Measurements from ENCODE around the gene UCN. TPM values are rescaled to one million over a fixed set of nuclear protein-coding genes. Genes with fewer than 3 reads are reported as not detected.

The UCN gene
- total RNA-seq, 1 experiment from 2014 or later, result 4.4 TPM

GRCh38 chr2:27264753-27265535 is 43.3 kb downstream of the UCN start:
- ATAC-seq (peak; percentile 82), DNase-seq (ENCODE audit: low read depth, low spot score) (no peak)
- POLR2A ChIA-PET, result no interaction called here
- in situ Hi-C loops (cut with HindIII; ENCODE audit: low pct_unique_long_range_greater_than_20kb, low sequenced_read_pairs) (no loop called here), intact Hi-C loops (cut with micrococcal nuclease; ENCODE audit: unreplicated experiment) (no loop called here)
- no TSS peak for BruUV-seq (replicated peaks)
- no peaks in the 10 kb centered on the region for H3K36me3 ChIP-seq (ENCODE audit: control insufficient read depth, insufficient read depth, low read length)
- no peak overlapping the region for H3K27ac ChIP-seq (ENCODE audit: low read length)
- peak overlapping the region; percentile 41 to 51 for H3K4me3 ChIP-seq (ENCODE audit: low read depth in 2 of 2, low read length in 2 of 2)
- TF ChIP-seq, protein P1, sequence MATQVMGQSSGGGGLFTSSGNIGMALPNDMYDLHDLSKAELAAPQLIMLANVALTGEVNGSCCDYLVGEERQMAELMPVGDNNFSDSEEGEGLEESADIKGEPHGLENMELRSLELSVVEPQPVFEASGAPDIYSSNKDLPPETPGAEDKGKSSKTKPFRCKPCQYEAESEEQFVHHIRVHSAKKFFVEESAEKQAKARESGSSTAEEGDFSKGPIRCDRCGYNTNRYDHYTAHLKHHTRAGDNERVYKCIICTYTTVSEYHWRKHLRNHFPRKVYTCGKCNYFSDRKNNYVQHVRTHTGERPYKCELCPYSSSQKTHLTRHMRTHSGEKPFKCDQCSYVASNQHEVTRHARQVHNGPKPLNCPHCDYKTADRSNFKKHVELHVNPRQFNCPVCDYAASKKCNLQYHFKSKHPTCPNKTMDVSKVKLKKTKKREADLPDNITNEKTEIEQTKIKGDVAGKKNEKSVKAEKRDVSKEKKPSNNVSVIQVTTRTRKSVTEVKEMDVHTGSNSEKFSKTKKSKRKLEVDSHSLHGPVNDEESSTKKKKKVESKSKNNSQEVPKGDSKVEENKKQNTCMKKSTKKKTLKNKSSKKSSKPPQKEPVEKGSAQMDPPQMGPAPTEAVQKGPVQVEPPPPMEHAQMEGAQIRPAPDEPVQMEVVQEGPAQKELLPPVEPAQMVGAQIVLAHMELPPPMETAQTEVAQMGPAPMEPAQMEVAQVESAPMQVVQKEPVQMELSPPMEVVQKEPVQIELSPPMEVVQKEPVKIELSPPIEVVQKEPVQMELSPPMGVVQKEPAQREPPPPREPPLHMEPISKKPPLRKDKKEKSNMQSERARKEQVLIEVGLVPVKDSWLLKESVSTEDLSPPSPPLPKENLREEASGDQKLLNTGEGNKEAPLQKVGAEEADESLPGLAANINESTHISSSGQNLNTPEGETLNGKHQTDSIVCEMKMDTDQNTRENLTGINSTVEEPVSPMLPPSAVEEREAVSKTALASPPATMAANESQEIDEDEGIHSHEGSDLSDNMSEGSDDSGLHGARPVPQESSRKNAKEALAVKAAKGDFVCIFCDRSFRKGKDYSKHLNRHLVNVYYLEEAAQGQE (IDR thresholded peaks at IDR 0.05; ENCODE audit: insufficient read depth in 1 of 2, low read depth in 2 of 2, low read length in 1 of 2), result no peak
- TF ChIP-seq POLR2AphosphoS5 (IDR thresholded peaks at IDR 0.05; ENCODE audit: low read depth, low read length) (no peak), CTCF (IDR thresholded peaks at IDR 0.05) (peak; percentile 85)
- CTCF ChIA-PET, result interaction anchor here (0.7 to 2.0 kb wide), 2 partner anchors 15 to 53 kb away, joined by 4 read pairs; no protein-coding TSS in a partner anchor
- H3K4me1 ChIP-seq (ENCODE audit: control insufficient read depth, insufficient read depth, low read length), result peaks cover 7% of the 10 kb centered on the region
- H3K27me3 ChIP-seq (ENCODE audit: control insufficient read depth, insufficient read depth, low read length), result peaks cover 27% of the 10 kb centered on the region
- H3K9me3 ChIP-seq (ENCODE audit: control insufficient read depth, insufficient read depth, low read depth, low read length), result no peaks in the 10 kb centered on the region

DNA sequence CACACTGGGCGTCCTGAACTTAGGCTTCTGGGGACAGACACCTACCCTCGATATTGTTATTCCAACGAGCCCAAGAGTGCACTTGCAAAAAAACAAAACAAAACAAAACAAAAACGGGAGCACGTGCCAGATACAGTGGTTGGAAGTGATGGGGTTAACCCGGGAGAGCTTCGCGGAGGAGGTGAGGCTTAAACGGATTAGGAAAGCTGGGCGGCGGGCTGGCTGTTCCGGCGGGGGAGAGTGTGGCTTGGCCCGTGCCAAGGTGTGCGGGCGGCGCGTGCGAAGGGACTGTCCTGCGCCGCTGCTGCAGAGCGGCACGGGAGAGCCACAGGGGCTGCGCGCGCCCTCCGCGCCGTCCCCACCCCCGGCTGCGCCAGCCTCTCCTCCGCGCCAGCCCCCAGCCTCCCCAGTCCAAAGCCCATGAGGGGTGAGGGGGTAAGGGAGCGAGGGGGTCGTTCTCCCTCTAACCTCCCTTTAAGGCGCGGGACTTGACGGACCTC is 43.9 kb downstream of the UCN start:
- CTCF ChIA-PET, result interaction anchor here (0.7 to 2.0 kb wide), 2 partner anchors 16 to 54 kb away, joined by 4 read pairs; no protein-coding TSS in a partner anchor
- intact Hi-C loops (cut with micrococcal nuclease; ENCODE audit: unreplicated experiment), result no loop called here
- in situ Hi-C loops (cut with HindIII; ENCODE audit: low pct_unique_long_range_greater_than_20kb, low sequenced_read_pairs), result no loop called here
- no peaks in the 10 kb centered on the region for H3K9me3 ChIP-seq (ENCODE audit: control insufficient read depth, insufficient read depth, low read depth, low read length)
- peak; percentile 59 for ATAC-seq
- POLR2A ChIA-PET, result interaction anchor here (0.5 kb wide), 1 partner anchor 8 kb away, joined by 3 read pairs; no protein-coding TSS in a partner anchor
- peaks cover 7% of the 10 kb centered on the region for H3K4me1 ChIP-seq (ENCODE audit: control insufficient read depth, insufficient read depth, low read length)
- no peak overlapping the region for H3K27ac ChIP-seq (ENCODE audit: low read length)
- H3K27me3 ChIP-seq (ENCODE audit: control insufficient read depth, insufficient read depth, low read length), result peaks cover 27% of the 10 kb centered on the region
- no TSS peak for BruUV-seq (replicated peaks)
- H3K4me3 ChIP-seq (ENCODE audit: low read depth in 2 of 2, low read length in 2 of 2), result peak overlapping the region; percentile 41 to 51
- H3K36me3 ChIP-seq (ENCODE audit: control insufficient read depth, insufficient read depth, low read length), result no peaks in the 10 kb centered on the region
- DNase-seq (ENCODE audit: low read depth, low spot score), result no peak
- TF ChIP-seq SIN3A (IDR thresholded peaks at IDR 0.05; ENCODE audit: borderline replicate concordance, insufficient read depth, low read depth, low read length) (no peak), POLR2AphosphoS5 (IDR thresholded peaks at IDR 0.05; ENCODE audit: low read depth, low read length) (no peak), TCF7L2 (IDR thresholded peaks at IDR 0.05; ENCODE audit: low read depth, low read length) (no peak), CTCF (IDR thresholded peaks at IDR 0.05) (no peak)
- TF ChIP-seq, protein P1 (IDR thresholded peaks at IDR 0.05; ENCODE audit: insufficient read depth in 1 of 2, low read depth in 2 of 2, low read length in 1 of 2), result no peak

All from Panc1 (cell line).